Erythroblast (primary cell): ENCODE data around the gene AKT1S1.

Source experiments
- GATA1 ChIP-seq: IDR thresholded peaks from 2 replicates; pipeline ENCODE4 v1.6.1; 2011; ENCODE audit warnings: low read depth, mild to moderate bottlenecking, control low read depth, low read length, moderate library complexity
- POLR2A ChIP-seq: IDR thresholded peaks from 2 replicates; pipeline ENCODE4 v1.6.1; 2011; ENCODE audit warnings: mild to moderate bottlenecking, low read length

GRCh38 chr19:49824662-49825061, 52.5 kb downstream of the AKT1S1 start:
- no peak for TF ChIP-seq POLR2A
- no peak for TF ChIP-seq GATA1
